SK-N-SH (cell line): ENCODE measurements around the gene RND2. TPM values are rescaled to one million over a fixed set of nuclear protein-coding genes. Genes with fewer than 3 reads are reported as not detected.

Source experiments
- CTCF ChIA-PET: fragments of 300-600, 350-600 bp; formaldehyde crosslinking; extraction: SDS; loops from one replicate; lab custom pipeline; 2021; lab: Yijun Ruan, JAX
- POLR2A ChIA-PET: fragments of 350-600 bp; sonication (Branson Sonifier 250); formaldehyde crosslinking; extraction: SDS; loops from one replicate; lab custom pipeline; 2020; ENCODE audit warnings: antibody characterized with exemption, inconsistent platforms; lab: Yijun Ruan, JAX
- DNase-seq: peaks from one replicate; pipeline ENCODE4 v3.0.0; 2012
- H2AFZ ChIP-seq: fragments of 200-600 bp; sonication (generic); 2 replicates; pipeline ENCODE4 v1.8.1; 2016; ENCODE audit warnings: antibody characterized with exemption, mild to moderate bottlenecking, low read depth
- H3F3A ChIP-seq: fragments of 200-600 bp; sonication (generic); replicated peaks from 2 replicates; pipeline ENCODE3; 2016; ENCODE audit warnings: antibody characterized with exemption, mild to moderate bottlenecking; ENCODE audit not compliant: insufficient read depth
- H3K27ac ChIP-seq, 2 experiments: fragments of 200-500 bp in 1 of 2; fragments of 200-600 bp in 1 of 2; sonication (Bioruptor generic) in 1 of 2; sonication (generic), shearing (Covaris generic) in 1 of 2; 2 replicates each; pipeline versions ENCODE4 v1.5.1 to v1.6.1; 2014 to 2016; ENCODE audit warnings: low read depth in 2 of 2, inconsistent platforms in 1 of 2, low read length in 1 of 2, mild to moderate bottlenecking in 1 of 2, mixed read lengths in 1 of 2
- H3K27me3 ChIP-seq: fragments of 200-600 bp; sonication (generic), shearing (Covaris generic); 2 replicates; pipeline ENCODE4 v1.6.1; 2016; ENCODE audit warnings: mixed run types; ENCODE audit not compliant: insufficient read depth
- H3K36me3 ChIP-seq, 2 experiments: fragments of 200-500 bp in 1 of 2; fragments of 200-600 bp in 1 of 2; sonication (Bioruptor generic) in 1 of 2; sonication (generic) in 1 of 2; replicated peaks in 1 of 2; 2 replicates each; pipeline versions ENCODE3 to v1.5.1; 2014 to 2016; ENCODE audit warnings: low read length in 1 of 2, mild to moderate bottlenecking in 1 of 2; ENCODE audit not compliant: insufficient read depth in 2 of 2, control insufficient read depth in 1 of 2
- H3K4me1 ChIP-seq, 2 experiments: fragments of 200-500 bp in 1 of 2; fragments of 200-600 bp in 1 of 2; sonication (Bioruptor generic) in 1 of 2; sonication (generic), shearing (Covaris generic) in 1 of 2; 2 replicates each; pipeline versions ENCODE4 v1.5.1 to v1.6.1; 2014 to 2016; ENCODE audit warnings: low read depth in 1 of 2, low read length in 1 of 2, mixed run types in 1 of 2; ENCODE audit not compliant: insufficient read depth in 2 of 2, control insufficient read depth in 1 of 2
- H3K4me2 ChIP-seq: fragments of 200-600 bp; sonication (generic), shearing (Covaris generic); 2 replicates; pipeline ENCODE4 v1.6.1; 2017; ENCODE audit warnings: mixed run types
- H3K4me3 ChIP-seq, 2 experiments: fragments of 200-500 bp in 1 of 2; fragments of 200-600 bp in 1 of 2; sonication (Bioruptor generic) in 1 of 2; sonication (generic), shearing (Covaris generic) in 1 of 2; 2 replicates each; pipeline versions ENCODE4 v1.5.1 to v1.8.1; 2014 to 2016; ENCODE audit warnings: low read depth in 2 of 2, inconsistent platforms in 1 of 2, low read length in 1 of 2, mild to moderate bottlenecking in 1 of 2, mixed read lengths in 1 of 2, moderate library complexity in 1 of 2
- H3K79me2 ChIP-seq: fragments of 200-600 bp; sonication (generic); 2 replicates; pipeline ENCODE4 v1.8.1; 2017; ENCODE audit warnings: mild to moderate bottlenecking; ENCODE audit not compliant: insufficient read depth
- H3K9ac ChIP-seq: fragments of 200-600 bp; sonication (generic); 2 replicates; pipeline ENCODE4 v1.6.1; 2017; ENCODE audit warnings: mixed run types
- H3K9me2 ChIP-seq: fragments of 200-600 bp; sonication (generic); 2 replicates; pipeline ENCODE4 v1.6.1; 2017; ENCODE audit warnings: mixed run types
- H3K9me3 ChIP-seq: fragments of 200-600 bp; sonication (generic); 2 replicates; pipeline ENCODE4 v1.6.1; 2017; ENCODE audit warnings: mixed run types, mild to moderate bottlenecking, moderate library complexity
- H4K20me1 ChIP-seq: fragments of 200-600 bp; sonication (generic); 2 replicates; pipeline ENCODE4 v1.6.1; 2017; ENCODE audit warnings: mild to moderate bottlenecking, mixed run types; ENCODE audit not compliant: insufficient read depth
- CHD2 ChIP-seq: fragments of 150-350 bp; IDR thresholded peaks from 2 replicates; pipeline ENCODE4 v1.6.1; 2018; ENCODE audit warnings: low read length; ENCODE audit not compliant: partially characterized antibody
- ELF1 ChIP-seq: IDR thresholded peaks from 2 replicates; pipeline ENCODE4 v1.4.0; 2012
- FOSL2 ChIP-seq: IDR thresholded peaks from 2 replicates; pipeline ENCODE4 v1.4.0; 2012; ENCODE audit warnings: low read depth, mild to moderate bottlenecking, moderate library complexity, borderline replicate concordance
- GABPA ChIP-seq: IDR thresholded peaks from 2 replicates; pipeline ENCODE4 v1.4.0; 2012; ENCODE audit warnings: low read depth, mild to moderate bottlenecking
- GATA2 ChIP-seq: sonication (generic); formaldehyde crosslinking; IDR thresholded peaks from 2 replicates; pipeline ENCODE4 v1.5.0; 2020; ENCODE audit warnings: mild to moderate bottlenecking, missing genetic modification reagents
- POLR2AphosphoS5 ChIP-seq: IDR thresholded peaks from 2 replicates; pipeline ENCODE4 v1.6.1; 2012; ENCODE audit warnings: low read depth, low read length
- RAD21 ChIP-seq: IDR thresholded peaks from 2 replicates; pipeline ENCODE4 v1.6.1; 2012; ENCODE audit warnings: mild to moderate bottlenecking, low read length
- RXRA ChIP-seq: IDR thresholded peaks from 2 replicates; pipeline ENCODE4 v1.4.0; 2012; ENCODE audit warnings: low read depth, mild to moderate bottlenecking, borderline replicate concordance
- SMC3 ChIP-seq: IDR thresholded peaks from 2 replicates; pipeline ENCODE4 v1.6.1; 2012; ENCODE audit warnings: low read depth, low read length, improper control_type of control experiment
- WGBS: methylation state at CpG from one replicate; pipeline ENCODE4 v1.1.6; 2017; ENCODE audit warnings: low lambda C conversion rate; 5-methylcytosine and 5-hydroxymethylcytosine counted together
- polyA plus RNA-seq, 3 experiments: library from polyadenylated mRNA; depleted of rRNA; stranded (reverse); fragments of >200 nt; gene quantifications; 2 replicates each; pipeline ENCODE4 v1.2.3, GENCODE V29; 2012
- TF ChIP-seq, protein P1 (sequence below): IDR thresholded peaks from 2 replicates; pipeline ENCODE4 v1.4.0; 2012; ENCODE audit warnings: low read depth, borderline replicate concordance
- TF ChIP-seq, protein P2 (sequence below): IDR thresholded peaks from 2 replicates; pipeline ENCODE4; 2012
- TF ChIP-seq, protein P3 (sequence below): IDR thresholded peaks from 2 replicates; pipeline ENCODE4 v1.6.1; 2012; ENCODE audit warnings: mild to moderate bottlenecking, low read depth, low read length, moderate library complexity
- TF ChIP-seq, protein P4 (sequence below): IDR thresholded peaks from 2 replicates; pipeline ENCODE4 v1.4.0; 2012; ENCODE audit warnings: low read depth

RND2 gene
- polyA plus RNA-seq, 1 of the 3 experiments (the other 2 are of a cell fraction) = 8.9 TPM

DNA sequence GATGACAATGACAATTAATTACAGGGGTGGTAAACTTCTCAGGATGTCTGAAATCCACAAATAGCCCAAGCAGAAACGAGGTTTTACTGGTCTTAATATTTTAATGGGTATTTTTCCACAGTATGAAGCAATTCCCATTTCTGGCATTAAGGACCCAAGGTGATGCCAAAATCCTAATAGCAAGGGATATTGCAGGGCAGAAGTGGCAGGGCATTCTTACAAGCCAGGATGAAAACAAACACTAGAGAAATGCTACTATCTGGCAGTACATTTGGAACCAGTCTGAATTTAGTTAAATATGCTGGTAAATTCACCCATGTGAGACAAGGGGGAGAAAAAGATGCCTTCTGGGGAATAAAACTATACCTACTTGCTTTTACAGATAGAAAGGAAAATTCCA, 45.2 kb downstream of the RND2 start:
- no peak overlapping the region for H3K4me2 ChIP-seq
- no peak overlapping the region for H3K4me3 ChIP-seq
- no peaks in the 10 kb centered on the region for H4K20me1 ChIP-seq
- H3K9me3 ChIP-seq = no peaks in the 10 kb centered on the region
- no peaks in the 10 kb centered on the region for H3K79me2 ChIP-seq
- H3K9ac ChIP-seq = no peak overlapping the region
- H3K27ac ChIP-seq = no peak overlapping the region
- H3K27me3 ChIP-seq = no peaks in the 10 kb centered on the region
- POLR2A ChIA-PET = no interaction called here
- H3F3A ChIP-seq = no peaks in the 10 kb centered on the region
- H3K9me2 ChIP-seq = no peaks in the 10 kb centered on the region
- H3K36me3 ChIP-seq = peaks cover 0 to 8% of the 10 kb centered on the region in 2 experiments
- TF ChIP-seq GATA2 (CRISPR knock-in tag) (no peak), ELF1 (no peak), SMC3 (no peak), CHD2 (no peak), GABPA (no peak), FOSL2 (no peak), POLR2AphosphoS5 (no peak), RXRA (no peak), RAD21 (no peak)
- TF ChIP-seq, protein P1, sequence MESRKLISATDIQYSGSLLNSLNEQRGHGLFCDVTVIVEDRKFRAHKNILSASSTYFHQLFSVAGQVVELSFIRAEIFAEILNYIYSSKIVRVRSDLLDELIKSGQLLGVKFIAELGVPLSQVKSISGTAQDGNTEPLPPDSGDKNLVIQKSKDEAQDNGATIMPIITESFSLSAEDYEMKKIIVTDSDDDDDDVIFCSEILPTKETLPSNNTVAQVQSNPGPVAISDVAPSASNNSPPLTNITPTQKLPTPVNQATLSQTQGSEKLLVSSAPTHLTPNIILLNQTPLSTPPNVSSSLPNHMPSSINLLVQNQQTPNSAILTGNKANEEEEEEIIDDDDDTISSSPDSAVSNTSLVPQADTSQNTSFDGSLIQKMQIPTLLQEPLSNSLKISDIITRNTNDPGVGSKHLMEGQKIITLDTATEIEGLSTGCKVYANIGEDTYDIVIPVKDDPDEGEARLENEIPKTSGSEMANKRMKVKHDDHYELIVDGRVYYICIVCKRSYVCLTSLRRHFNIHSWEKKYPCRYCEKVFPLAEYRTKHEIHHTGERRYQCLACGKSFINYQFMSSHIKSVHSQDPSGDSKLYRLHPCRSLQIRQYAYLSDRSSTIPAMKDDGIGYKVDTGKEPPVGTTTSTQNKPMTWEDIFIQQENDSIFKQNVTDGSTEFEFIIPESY = no peak
- TF ChIP-seq, protein P2, sequence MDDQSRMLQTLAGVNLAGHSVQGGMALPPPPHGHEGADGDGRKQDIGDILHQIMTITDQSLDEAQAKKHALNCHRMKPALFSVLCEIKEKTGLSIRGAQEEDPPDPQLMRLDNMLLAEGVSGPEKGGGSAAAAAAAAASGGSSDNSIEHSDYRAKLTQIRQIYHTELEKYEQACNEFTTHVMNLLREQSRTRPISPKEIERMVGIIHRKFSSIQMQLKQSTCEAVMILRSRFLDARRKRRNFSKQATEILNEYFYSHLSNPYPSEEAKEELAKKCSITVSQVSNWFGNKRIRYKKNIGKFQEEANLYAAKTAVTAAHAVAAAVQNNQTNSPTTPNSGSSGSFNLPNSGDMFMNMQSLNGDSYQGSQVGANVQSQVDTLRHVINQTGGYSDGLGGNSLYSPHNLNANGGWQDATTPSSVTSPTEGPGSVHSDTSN = no peak
- TF ChIP-seq, protein P3, sequence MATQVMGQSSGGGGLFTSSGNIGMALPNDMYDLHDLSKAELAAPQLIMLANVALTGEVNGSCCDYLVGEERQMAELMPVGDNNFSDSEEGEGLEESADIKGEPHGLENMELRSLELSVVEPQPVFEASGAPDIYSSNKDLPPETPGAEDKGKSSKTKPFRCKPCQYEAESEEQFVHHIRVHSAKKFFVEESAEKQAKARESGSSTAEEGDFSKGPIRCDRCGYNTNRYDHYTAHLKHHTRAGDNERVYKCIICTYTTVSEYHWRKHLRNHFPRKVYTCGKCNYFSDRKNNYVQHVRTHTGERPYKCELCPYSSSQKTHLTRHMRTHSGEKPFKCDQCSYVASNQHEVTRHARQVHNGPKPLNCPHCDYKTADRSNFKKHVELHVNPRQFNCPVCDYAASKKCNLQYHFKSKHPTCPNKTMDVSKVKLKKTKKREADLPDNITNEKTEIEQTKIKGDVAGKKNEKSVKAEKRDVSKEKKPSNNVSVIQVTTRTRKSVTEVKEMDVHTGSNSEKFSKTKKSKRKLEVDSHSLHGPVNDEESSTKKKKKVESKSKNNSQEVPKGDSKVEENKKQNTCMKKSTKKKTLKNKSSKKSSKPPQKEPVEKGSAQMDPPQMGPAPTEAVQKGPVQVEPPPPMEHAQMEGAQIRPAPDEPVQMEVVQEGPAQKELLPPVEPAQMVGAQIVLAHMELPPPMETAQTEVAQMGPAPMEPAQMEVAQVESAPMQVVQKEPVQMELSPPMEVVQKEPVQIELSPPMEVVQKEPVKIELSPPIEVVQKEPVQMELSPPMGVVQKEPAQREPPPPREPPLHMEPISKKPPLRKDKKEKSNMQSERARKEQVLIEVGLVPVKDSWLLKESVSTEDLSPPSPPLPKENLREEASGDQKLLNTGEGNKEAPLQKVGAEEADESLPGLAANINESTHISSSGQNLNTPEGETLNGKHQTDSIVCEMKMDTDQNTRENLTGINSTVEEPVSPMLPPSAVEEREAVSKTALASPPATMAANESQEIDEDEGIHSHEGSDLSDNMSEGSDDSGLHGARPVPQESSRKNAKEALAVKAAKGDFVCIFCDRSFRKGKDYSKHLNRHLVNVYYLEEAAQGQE = no peak
- TF ChIP-seq, protein P4, sequence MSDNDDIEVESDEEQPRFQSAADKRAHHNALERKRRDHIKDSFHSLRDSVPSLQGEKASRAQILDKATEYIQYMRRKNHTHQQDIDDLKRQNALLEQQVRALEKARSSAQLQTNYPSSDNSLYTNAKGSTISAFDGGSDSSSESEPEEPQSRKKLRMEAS = no peak
- no peaks in the 10 kb centered on the region for H3K4me1 ChIP-seq
- H2AFZ ChIP-seq = no peak overlapping the region
- CTCF ChIA-PET = interaction anchor here (1.7 kb wide), 1 partner anchor 46 kb away, joined by 4 read pairs; no protein-coding TSS in a partner anchor
- WGBS = 89% methylated on average over 1 of the region's 1 CpG
- no peak for DNase-seq
